Prostate gland (tissue), 2 donors: ENCODE measurements around the gene ACTR1A. TPM values are rescaled to one million over a fixed set of nuclear protein-coding genes. Genes with fewer than 3 reads are reported as not detected.
A peak's percentile ranks its signal among the peaks of the same experiment; 100 is the strongest.

Experiments used
- DNase-seq: peaks from one replicate; pipeline ENCODE4 v3.0.0-alpha.2; 2019; ENCODE audit warnings: low spot score
- H3K27ac ChIP-seq, 2 donors: fragments of 200-600 bp; sonication (generic); 2 replicates each; pipeline ENCODE4 v1.5.1; 2017 to 2019
- H3K27me3 ChIP-seq: fragments of 200-600 bp; sonication (generic); replicated peaks from 2 replicates; pipeline ENCODE4 v1.5.1; 2019; ENCODE audit not compliant: insufficient read depth
- H3K36me3 ChIP-seq, 2 donors: fragments of 200-600 bp; sonication (generic); 1 replicate in 1 of 2; 2 replicates in 1 of 2; pipeline versions ENCODE4 v1.5.1 to v1.8.1; 2017 to 2019
- H3K4me1 ChIP-seq: fragments of 200-600 bp; sonication (generic); replicated peaks from 2 replicates; pipeline ENCODE4 v1.5.1; 2019
- H3K4me3 ChIP-seq, 2 donors: fragments of 200-600 bp; sonication (generic); 2 replicates each; pipeline ENCODE4 v1.5.1; 2017 to 2019
- H3K9me3 ChIP-seq: fragments of 200-600 bp; sonication (generic); 2 replicates; pipeline ENCODE4 v1.5.1; 2017
- CTCF ChIP-seq, 4 experiments: fragments of 200-600 bp in 2 of 4; fragments of 450-650 bp in 2 of 4; sonication (generic) in 2 of 4; IDR thresholded peaks; 1 replicate in 3 of 4; 2 replicates in 1 of 4; pipeline ENCODE4 v1.5.1; 2016 to 2019; ENCODE audit warnings: antibody characterized with exemption in 4 of 4, mild to moderate bottlenecking in 2 of 4, moderate library complexity in 2 of 4
- POLR2A ChIP-seq: fragments of 450-650 bp; IDR thresholded peaks from one replicate; pipeline ENCODE4 v1.6.1; 2016; ENCODE audit warnings: antibody characterized with exemption, mild to moderate bottlenecking
- POLR2AphosphoS5 ChIP-seq: sonication (generic); formaldehyde crosslinking; IDR thresholded peaks from one replicate; pipeline ENCODE4 v1.6.1; 2017; ENCODE audit warnings: antibody characterized with exemption
- WGBS: methylation state at CpG from one replicate; pipeline ENCODE4 v1.1.5; 2018; 5-methylcytosine and 5-hydroxymethylcytosine counted together
- intact Hi-C: fragments of 100-400 bp; cut with DNase I; formaldehyde crosslinking; loops from one replicate; pipeline ENCODE4 v1.14.2; 2022
- total RNA-seq, 2 donors: library from RNA; depleted of rRNA; stranded (reverse); fragments of >200 nt; gene quantifications; one replicate each; pipeline ENCODE4 v1.1.0, GENCODE V29; 2016

Gene ACTR1A
- 10 to 100 TPM; 75.6 to 95.9 TPM for total RNA-seq

- DNase-seq, result peak; percentile 99
- intact Hi-C loops, result loop anchor here (2.0 to 10.0 kb wide), 2 partner anchors 108 to 142 kb away; partner anchors contain the start of genes NFKB2 and TRIM8
- under 1% methylated on average over 40 of the region's 42 CpGs for WGBS
- TF ChIP-seq POLR2A (peak; percentile 66), CTCF (IDR thresholded peaks at IDR 0.05) (peak in 1 of 4 experiments; percentile 31), POLR2AphosphoS5 (peak; percentile 98)
- H3K27me3 ChIP-seq, result no peaks in the 10 kb centered on the region
- no peaks in the 10 kb centered on the region for H3K9me3 ChIP-seq
- H3K4me3 ChIP-seq, result peak within 1 kb of the TSS; percentile 65 to 94
- H3K36me3 ChIP-seq, result no peaks in the 10 kb centered on the region
- peak within 1 kb of the TSS; percentile 79 to 89 for H3K27ac ChIP-seq
- peaks cover 3% of the 10 kb centered on the region for H3K4me1 ChIP-seq
Measured at GRCh38 chr10:102502337-102503151, at the start of gene ACTR1A. Gene ACTR1A (minus strand): TSS chr10:102502712. CDS start chr10:102502647, 65 bp downstream.

- WGBS, result 97% methylated on average over 9 of the region's 9 CpGs
- intact Hi-C loops, result no loop called here
- TF ChIP-seq POLR2AphosphoS5 (no peak), CTCF (IDR thresholded peaks at IDR 0.05) (no peak), POLR2A (no peak)
- Histone ChIP-seq H3K36me3 (no peaks in the 10 kb centered on the region), H3K9me3 (no peaks in the 10 kb centered on the region), H3K4me1 (peaks cover 4% of the 10 kb centered on the region), H3K4me3 (no peak overlapping the region), H3K27ac (no peak overlapping the region), H3K27me3 (no peaks in the 10 kb centered on the region)
- DNase-seq, result no peak
Measured at GRCh38 chr10:102550636-102551210, 48.2 kb upstream of the ACTR1A start.

- intact Hi-C loops, result no loop called here
- Histone ChIP-seq H3K4me3 (no peak overlapping the region), H3K9me3 (no peaks in the 10 kb centered on the region), H3K27me3 (no peaks in the 10 kb centered on the region), H3K27ac (no peak overlapping the region), H3K4me1 (peaks cover 4% of the 10 kb centered on the region), H3K36me3 (no peaks in the 10 kb centered on the region)
- WGBS, result 94% methylated on average over 1 of the region's 1 CpG
- TF ChIP-seq POLR2AphosphoS5, result no peak
- no peak for TF ChIP-seq POLR2A
- TF ChIP-seq CTCF (IDR thresholded peaks at IDR 0.05), result no peak
- DNase-seq, result no peak
Measured at GRCh38 chr10:102549549-102549948, 47.0 kb upstream of the ACTR1A start.

GRCh38 chr10:102546606-102547320, 44.3 kb upstream of the ACTR1A start:
- Histone ChIP-seq H3K9me3 (no peaks in the 10 kb centered on the region), H3K27ac (no peak overlapping the region), H3K36me3 (no peaks in the 10 kb centered on the region), H3K27me3 (no peaks in the 10 kb centered on the region), H3K4me1 (peaks cover 4% of the 10 kb centered on the region), H3K4me3 (no peak overlapping the region)
- intact Hi-C loops, result no loop called here
- WGBS, result 66% methylated on average over 12 of the region's 12 CpGs
- TF ChIP-seq CTCF (IDR thresholded peaks at IDR 0.05) (no peak), POLR2A (no peak), POLR2AphosphoS5 (no peak)
- DNase-seq, result no peak
